HUES6 (cell line): ENCODE data around the gene AGBL4.
"Not testable (repeated sequence)": the region's sequence is repeated elsewhere in the genome, so short reads cannot be mapped to it uniquely, and the experiment has no call there.

Experiments
- H3K27ac ChIP-seq: 2 replicates; pipeline ENCODE4 v1.7.0; 2013; ENCODE audit warnings: low read depth, mild to moderate bottlenecking, low read length, inconsistent platforms
- H3K27me3 ChIP-seq: 2 replicates; pipeline ENCODE4 v1.6.1; 2013; ENCODE audit warnings: low read length; ENCODE audit not compliant: control insufficient read depth, insufficient read depth
- H3K36me3 ChIP-seq: 2 replicates; pipeline ENCODE4 v1.6.1; 2013; ENCODE audit warnings: low read length; ENCODE audit not compliant: control insufficient read depth, insufficient read depth
- H3K4me1 ChIP-seq: 2 replicates; pipeline ENCODE4 v1.6.1; 2013; ENCODE audit warnings: low read length; ENCODE audit not compliant: control insufficient read depth, insufficient read depth
- H3K4me3 ChIP-seq: 2 replicates; pipeline ENCODE4 v1.5.1; 2013; ENCODE audit warnings: low read depth, low read length
- H3K9ac ChIP-seq: one replicate; pipeline ENCODE4 v1.6.1; 2013; ENCODE audit warnings: mild to moderate bottlenecking, low read length
- H3K9me3 ChIP-seq: 2 replicates; pipeline ENCODE4 v1.6.1; 2013; ENCODE audit warnings: low read depth, low read length; ENCODE audit not compliant: control insufficient read depth, insufficient read depth

Gene AGBL4

DNA sequence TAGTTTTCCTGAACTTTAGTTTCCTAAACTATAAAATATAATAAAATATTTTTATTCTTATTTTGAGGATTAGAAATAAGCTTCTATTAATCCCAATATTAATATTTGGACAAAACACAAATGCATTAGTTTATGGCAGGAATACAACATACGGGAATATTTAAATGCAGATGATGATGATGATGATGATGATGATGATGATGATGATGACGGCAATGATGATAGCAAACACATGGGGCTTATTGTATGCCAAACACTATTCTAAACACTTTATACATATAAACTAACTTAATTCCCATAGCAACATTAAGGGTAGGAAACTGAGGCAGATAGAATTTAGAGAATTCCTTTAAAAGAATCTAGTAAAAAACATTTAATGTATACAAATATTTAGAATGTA is 705.5 kb downstream of the AGBL4 start:
- Histone ChIP-seq H3K4me1 (no peaks in the 10 kb centered on the region), H3K9ac (no peak overlapping the region), H3K4me3 (no peak overlapping the region), H3K27ac (no peak overlapping the region), H3K9me3 (no peaks in the 10 kb centered on the region), H3K27me3 (no peaks in the 10 kb centered on the region), H3K36me3 (no peaks in the 10 kb centered on the region)

DNA sequence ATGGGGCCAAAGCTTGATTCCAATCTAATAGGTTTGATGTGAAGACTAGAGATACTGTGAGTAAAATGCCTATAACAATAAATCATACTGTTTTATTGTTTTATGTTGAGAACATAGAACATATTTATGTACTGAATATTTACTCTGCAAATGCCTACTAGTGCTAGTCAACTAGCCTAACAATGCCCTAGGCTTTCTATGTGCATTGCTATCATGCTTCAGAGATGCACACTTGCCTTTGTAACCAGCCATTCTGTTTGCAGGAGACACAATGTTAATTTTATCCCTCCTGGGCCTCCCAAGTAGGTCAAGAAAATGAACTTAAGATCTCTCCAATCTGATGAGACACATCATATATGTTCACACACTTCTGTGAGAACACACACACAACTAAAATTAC is 716.3 kb downstream of the AGBL4 start:
- no peaks in the 10 kb centered on the region for H3K27me3 ChIP-seq
- no peaks in the 10 kb centered on the region for H3K4me1 ChIP-seq
- H3K36me3 ChIP-seq = no peaks in the 10 kb centered on the region
- H3K9me3 ChIP-seq = no peaks in the 10 kb centered on the region
- no peak overlapping the region for H3K27ac ChIP-seq
- H3K4me3 ChIP-seq = no peak overlapping the region
- H3K9ac ChIP-seq = no peak overlapping the region

DNA sequence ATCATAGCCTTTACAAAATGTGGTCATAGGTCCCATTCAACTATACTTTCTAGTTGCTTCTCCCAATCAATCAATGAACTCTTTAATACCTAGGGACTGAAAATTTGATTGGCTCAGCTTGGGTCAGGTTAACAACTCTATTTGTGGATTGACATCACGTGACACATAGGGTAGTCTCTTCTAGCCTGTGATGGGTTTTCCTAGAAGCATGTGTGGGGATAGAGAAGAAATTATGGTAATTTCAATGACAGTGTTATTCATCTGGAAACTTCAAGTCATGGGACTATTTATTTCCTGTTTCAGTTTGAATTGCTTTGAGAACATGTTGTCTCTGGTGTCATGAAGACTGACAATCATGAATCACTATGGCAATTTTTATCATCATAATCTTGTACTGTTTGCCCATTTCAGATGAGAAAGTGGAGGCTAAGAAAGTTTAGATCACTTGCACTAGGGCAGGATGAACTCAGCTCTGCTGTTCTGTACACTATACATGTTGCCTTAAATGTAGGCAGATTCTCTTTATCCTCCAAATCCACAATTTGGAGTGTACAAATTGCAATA is 717.2 kb downstream of the AGBL4 start:
- Histone ChIP-seq H3K27ac (no peak overlapping the region), H3K36me3 (no peaks in the 10 kb centered on the region), H3K9me3 (no peaks in the 10 kb centered on the region), H3K9ac (no peak overlapping the region), H3K4me1 (no peaks in the 10 kb centered on the region), H3K4me3 (no peak overlapping the region), H3K27me3 (no peaks in the 10 kb centered on the region)

DNA sequence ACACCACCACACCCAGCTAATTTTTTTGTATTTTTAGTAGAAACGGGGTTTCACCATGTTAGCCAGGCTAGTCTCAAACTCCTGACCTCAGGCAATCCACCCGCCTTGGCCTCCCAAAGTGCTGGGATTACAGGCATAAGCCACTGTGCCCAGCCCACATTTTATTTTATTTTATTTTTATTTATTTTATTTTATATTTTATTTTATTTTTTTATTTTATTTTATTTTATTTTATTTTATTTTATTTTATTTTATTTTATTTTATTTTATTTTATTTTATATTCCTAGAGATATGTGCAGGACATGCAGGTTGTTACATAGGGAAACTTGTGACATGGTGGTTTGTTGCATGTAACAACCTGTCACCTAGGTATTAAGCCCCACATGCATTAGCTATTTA is 721.4 kb downstream of the AGBL4 start:
- not testable (repeated sequence) for H3K9ac ChIP-seq, H3K27ac ChIP-seq, H3K4me3 ChIP-seq, H3K4me1 ChIP-seq, H3K27me3 ChIP-seq, H3K36me3 ChIP-seq, H3K9me3 ChIP-seq

DNA sequence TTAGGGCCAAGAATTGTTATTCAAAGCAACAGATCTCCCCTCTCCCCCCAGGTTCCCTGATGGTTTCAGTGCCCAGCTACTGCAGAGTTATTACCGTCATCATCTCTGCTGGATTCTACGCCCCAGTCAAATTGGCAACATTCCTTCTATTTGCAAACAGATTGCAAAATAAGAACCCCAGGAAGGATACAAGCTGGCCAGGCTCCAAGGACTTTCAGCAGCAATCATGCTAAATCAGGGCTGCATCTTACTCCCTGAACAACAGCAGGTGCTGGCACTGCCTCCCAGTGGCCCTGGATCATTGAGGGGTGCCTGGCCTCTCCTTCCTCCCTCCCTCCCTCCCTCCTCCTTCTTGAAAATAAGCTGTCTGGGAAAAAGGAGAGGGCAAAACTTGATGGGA is 725.5 kb downstream of the AGBL4 start:
- Histone ChIP-seq H3K4me3 (no peak overlapping the region), H3K9ac (no peak overlapping the region), H3K36me3 (no peaks in the 10 kb centered on the region), H3K4me1 (peaks cover 11% of the 10 kb centered on the region; the same call in 1 of the 2 replicates), H3K9me3 (no peaks in the 10 kb centered on the region), H3K27me3 (no peaks in the 10 kb centered on the region), H3K27ac (no peak overlapping the region)

DNA sequence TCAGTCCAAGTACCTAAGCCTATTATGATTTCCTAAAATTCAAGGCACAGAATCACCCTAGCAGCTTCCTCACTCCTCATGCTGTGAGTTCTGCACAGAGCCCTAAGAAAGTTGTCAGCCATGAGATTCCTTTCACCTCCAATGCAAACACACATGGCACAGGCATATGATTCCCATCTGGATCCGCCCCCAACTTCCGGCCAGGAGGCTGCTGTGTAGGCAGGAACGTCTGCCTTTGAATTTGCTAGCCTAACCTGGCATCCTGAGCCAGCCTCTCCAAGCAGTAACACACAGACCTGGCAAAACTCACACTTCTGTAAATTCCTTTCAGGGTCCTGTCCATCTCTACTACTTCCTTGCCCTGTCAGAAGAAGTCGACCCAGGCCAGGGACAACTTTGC is 726.0 kb downstream of the AGBL4 start:
- Histone ChIP-seq H3K27me3 (no peaks in the 10 kb centered on the region), H3K4me1 (peaks cover 11% of the 10 kb centered on the region; the same call in 1 of the 2 replicates), H3K9ac (no peak overlapping the region), H3K4me3 (no peak overlapping the region), H3K36me3 (no peaks in the 10 kb centered on the region), H3K9me3 (peaks cover 4% of the 10 kb centered on the region), H3K27ac (no peak overlapping the region)

DNA sequence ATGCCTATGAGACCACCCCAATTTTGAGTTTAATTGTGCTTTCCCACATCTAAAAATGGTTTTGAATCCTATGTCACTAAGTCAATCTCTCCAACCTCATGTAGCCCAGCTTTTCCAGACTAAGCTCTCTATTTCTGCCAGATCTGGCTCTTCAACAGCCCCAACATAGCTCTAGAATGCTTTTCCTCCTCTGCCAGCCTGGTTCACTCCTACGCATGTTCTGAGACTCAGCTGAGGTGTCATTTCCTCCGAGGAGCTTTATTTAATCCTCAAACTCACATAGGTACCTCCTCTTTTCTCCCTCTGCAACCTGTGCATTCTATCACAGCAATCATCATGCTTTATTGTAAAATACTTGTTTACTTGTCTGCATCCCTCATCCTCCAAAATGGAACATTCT is 729.2 kb downstream of the AGBL4 start:
- H3K4me3 ChIP-seq = no peak overlapping the region
- H3K27ac ChIP-seq = no peak overlapping the region
- H3K9ac ChIP-seq = no peak overlapping the region
- H3K9me3 ChIP-seq = peaks cover 21% of the 10 kb centered on the region
- H3K36me3 ChIP-seq = no peaks in the 10 kb centered on the region
- H3K27me3 ChIP-seq = no peaks in the 10 kb centered on the region
- H3K4me1 ChIP-seq = peaks cover 11% of the 10 kb centered on the region; the same call in 1 of the 2 replicates

DNA sequence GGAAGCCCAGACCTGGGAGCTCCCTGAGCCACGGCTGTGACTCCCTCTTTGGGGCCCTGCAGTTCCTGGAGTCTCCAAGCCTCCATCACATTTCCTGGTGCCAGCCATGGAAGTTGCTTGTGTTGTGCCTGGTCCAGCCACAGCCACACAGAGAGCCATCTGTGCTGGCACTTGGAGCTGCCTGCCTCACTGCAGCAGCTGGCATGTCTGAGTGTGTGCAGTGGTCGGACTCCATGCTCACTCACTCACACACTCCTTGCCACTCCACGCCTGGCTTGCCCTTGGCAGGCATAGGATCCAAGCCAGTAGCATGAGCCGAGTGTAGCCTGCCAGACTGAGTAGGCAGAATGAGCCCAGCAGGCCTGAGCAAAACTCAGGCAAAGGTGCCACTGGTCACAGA is 730.7 kb downstream of the AGBL4 start:
- H3K36me3 ChIP-seq = no peaks in the 10 kb centered on the region
- H3K9ac ChIP-seq = no peak overlapping the region
- no peak overlapping the region for H3K27ac ChIP-seq
- H3K4me1 ChIP-seq = peaks cover 7% of the 10 kb centered on the region; the same call in 1 of the 2 replicates
- H3K4me3 ChIP-seq = no peak overlapping the region
- peaks cover 21% of the 10 kb centered on the region for H3K9me3 ChIP-seq
- no peaks in the 10 kb centered on the region for H3K27me3 ChIP-seq

DNA sequence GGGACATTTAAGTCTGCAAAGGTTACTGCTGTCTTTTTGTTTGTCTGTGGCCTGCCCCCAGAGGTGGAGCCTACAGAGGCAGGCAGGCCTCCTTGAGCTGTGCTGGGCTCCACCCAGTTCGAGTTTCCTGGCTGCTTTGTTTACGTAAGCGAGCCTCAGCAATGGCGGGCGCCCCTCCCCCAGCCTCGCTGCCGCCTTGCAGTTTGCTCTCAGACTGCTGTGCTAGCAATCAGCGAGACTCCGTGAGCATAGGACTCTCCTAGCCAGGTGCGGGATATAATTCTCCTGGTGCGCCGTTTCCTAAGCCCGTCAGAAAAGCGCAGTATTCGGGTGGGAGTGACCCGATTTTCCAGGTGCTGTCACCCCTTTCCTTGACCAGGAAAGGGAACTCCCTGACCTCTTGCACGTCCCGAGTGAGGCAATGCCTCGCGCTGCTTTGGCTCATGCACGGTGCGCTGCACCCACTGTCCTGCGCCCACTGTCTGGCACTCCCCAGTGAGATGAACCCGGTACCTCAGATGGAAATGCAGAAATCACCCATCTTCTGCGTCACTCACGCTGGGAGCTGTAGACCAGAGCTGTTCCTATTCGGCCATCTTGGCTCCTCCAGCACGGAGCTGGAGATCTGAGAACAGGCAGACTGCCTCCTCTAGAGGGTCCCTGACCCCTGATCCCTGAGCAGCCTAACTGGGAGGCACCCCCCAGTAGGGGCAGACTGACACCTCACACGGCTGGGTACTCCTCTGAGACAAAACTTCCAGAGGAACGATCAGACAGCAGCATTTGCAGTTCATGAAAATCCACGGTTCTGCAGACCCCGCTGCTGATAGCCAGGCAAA is 766.3 kb downstream of the AGBL4 start:
- H3K36me3 ChIP-seq, H3K9me3 ChIP-seq, H3K4me1 ChIP-seq, H3K27me3 ChIP-seq: not testable (repeated sequence)
- Histone ChIP-seq H3K4me3 (peak overlapping the region; percentile 87), H3K27ac (peak overlapping the region; percentile 80), H3K9ac (peak overlapping the region; percentile 93)

DNA sequence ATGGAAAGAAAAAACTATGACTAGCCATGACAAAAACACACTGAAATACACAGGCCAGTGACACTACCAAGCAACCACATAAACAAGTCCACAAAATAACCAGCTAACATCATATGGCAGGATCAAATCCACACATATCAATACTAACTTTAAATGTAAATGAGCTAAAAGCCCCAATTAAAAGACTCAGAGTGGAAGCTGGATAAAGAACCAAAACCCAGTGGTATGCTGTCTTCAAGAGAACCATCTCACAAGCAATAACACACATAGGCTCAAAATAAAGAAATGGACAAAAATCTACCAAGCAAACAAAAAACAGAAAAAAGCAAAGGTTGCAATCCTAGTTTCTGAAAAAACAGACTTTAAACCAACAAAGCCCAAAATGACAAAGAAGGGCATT is 770.8 kb downstream of the AGBL4 start:
- H3K9ac ChIP-seq = no peak overlapping the region
- no peak overlapping the region for H3K27ac ChIP-seq
- no peaks in the 10 kb centered on the region for H3K36me3 ChIP-seq
- no peaks in the 10 kb centered on the region for H3K27me3 ChIP-seq
- peaks cover 8% of the 10 kb centered on the region; the same call in 1 of the 2 replicates for H3K9me3 ChIP-seq
- H3K4me3 ChIP-seq = no peak overlapping the region
- H3K4me1 ChIP-seq = peaks cover 6% of the 10 kb centered on the region; the same call in 1 of the 2 replicates

DNA sequence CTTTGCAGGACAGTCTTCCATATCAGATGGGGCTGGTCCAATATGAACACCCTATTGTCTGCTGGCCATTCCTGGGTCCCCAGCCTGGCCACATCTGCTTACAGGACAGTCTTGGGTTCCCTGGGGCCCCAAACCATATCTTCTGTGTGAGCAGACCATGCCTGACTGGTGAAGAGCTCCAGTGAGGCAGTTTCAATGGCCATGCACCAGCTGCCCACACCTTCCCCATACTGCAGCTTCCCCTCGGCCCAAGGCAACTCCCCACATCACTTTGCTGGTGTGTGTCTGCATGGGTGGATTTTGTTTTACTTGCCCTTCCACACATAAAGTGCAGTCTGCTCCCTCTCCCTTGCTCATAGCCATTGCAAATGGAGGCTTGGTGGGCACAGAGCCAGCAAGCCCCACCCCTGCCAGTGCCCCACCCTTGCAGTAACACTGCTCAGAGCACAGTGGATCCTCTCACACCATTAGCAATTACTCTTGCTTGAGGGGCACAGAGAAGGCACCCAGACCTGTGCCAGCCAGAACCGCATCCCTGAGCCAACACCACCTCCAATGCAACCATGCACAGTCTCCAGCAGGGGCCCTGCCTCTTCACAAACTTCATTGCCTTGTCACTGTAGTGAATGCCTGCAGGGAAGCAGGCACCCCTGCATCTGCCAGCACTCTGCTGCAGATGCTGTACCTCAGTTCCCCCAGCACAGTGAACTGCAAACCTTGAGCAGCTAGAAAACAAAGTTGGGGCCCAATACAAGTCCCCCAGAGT is 772.6 kb downstream of the AGBL4 start:
- Histone ChIP-seq H3K36me3 (no peaks in the 10 kb centered on the region), H3K27me3 (no peaks in the 10 kb centered on the region), H3K4me1 (no peaks in the 10 kb centered on the region), H3K4me3 (no peak overlapping the region), H3K9ac (no peak overlapping the region), H3K27ac (no peak overlapping the region), H3K9me3 (peaks cover 8% of the 10 kb centered on the region; the same call in 1 of the 2 replicates)
